Activated CD8-positive, alpha-beta memory T cell treated with anti-CD3 and anti-CD28 coated beads for 24 hours (primary cell): ENCODE data around the gene MRPL48.
"Not testable (repeated sequence)": the region's sequence is repeated elsewhere in the genome, so short reads cannot be mapped to it uniquely, and the experiment has no call there.

Source experiments
- DNase-seq: peaks from one replicate; pipeline ENCODE4 v3.0.0-alpha.2; 2020

MRPL48 gene

DNA sequence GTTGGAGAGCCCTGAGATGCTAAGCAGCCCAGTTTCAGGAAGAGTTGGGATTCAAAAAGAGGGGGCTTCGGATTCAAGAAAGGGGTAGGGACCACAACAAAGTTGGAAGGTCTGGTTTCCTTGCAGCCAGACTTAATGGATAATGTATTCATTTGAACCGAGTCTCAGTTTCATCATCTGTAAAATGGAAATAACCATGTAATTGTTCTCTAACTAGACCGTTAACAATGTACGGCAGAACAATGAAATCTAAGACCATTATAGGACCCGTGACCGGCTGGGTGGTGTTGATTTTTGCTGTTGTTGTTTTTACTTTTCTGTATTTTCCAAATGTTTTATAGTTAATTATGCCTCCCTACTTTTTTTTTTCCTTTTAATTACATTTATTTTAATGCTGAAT lies 6.4 kb upstream of the MRPL48 start:
- DNase-seq, result no peak

- no peak for DNase-seq
Measured at GRCh38 chr11:73783483-73784020, 4.1 kb upstream of the MRPL48 start.

DNA sequence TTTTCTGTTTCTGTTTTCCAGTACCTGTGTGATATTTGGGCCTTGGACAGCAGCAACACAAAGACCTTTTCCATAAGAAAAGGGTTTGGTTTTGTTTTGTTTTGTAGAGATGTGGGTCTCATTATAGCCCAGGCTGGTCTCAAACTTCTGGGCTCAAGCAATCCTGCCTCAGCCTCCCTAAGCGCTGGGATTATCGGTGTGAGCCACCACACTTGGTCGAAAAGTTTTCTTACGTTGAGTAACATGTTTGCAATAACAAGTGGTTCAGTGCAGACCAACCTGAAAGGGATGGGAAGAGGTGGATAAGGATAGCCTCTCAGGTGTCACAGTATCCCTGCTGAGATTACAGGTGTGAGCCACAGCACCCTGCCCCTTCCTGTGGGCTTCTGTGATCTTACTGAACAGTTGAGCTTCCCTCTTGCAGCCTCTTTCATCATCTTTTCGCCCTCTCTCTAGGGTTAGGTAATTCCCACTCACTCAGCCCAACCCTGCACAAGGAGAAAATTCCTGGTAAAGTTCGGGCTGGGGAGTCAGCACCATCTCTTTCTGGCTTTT lies 3.5 kb upstream of the MRPL48 start:
- no peak for DNase-seq

DNA sequence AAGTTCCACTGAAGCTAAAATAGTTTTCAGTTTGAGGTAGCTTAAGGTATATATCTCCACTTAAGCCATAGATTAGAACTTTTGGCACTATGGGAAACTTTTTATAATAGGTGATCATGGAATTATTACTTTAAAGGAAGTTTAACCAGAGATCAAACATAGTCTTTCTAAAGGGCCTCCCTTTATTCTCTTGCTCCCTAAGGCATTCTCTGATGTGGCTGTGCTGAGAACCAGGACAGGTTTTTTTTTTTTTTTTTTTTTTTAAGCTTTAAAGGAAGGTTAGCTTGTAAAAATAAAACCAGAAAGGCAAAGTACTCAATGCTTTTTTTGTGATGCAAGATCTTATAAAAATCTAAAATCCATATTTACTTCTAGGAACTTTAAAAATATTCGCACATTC lies 2.9 kb upstream of the MRPL48 start:
- DNase-seq, result no peak

GRCh38 chr11:73785467-73785866 lies 2.2 kb upstream of the MRPL48 start:
- not testable (repeated sequence) for DNase-seq

DNA sequence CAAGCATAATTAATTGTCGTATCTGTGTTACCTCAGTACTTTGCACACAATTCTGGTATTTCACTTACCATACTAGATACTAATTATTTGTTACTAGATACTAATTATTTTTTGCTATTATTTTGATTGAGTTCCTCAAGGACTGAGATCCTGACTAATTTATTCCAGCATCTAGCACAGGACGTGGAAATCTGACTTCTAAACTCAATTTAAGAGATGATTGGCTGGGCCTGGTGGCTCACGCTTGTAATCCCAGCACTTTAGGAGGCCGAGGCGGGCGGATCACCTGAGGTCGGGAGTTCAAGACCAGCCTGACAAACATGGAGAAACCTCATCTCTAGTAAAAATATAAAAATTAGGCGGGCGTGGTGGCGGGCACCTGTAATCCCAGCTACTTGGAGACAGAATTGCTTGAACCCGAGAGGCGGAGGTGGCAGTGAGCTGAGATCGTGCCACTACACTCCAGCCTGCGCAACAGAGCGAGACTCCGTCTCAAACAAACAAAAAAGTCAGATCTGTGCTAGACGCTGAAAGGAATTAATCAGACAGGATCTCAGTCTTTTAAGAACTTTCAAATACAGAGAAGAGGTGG lies 527 bp upstream of the MRPL48 start:
- DNase-seq, result peak; percentile 64

DNA sequence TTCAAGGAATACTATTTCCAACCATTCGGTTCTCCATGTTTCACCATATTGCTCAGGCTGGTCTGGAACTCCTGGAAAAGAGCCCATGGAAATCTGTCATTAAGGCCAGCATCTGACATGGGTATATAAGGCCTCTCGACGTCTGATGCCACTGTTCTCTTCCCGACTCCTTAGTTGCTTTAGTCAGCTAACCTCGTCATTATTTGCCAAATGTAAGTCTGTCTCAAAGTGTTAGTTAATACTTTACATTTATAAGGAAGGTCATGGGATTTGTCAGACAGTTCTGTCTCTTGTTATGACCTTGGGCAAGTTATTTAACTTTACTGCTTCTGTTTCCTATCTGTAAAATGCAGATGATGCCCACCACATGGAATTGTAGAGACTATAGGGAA lies 1.6 kb downstream of the MRPL48 start:
- no peak for DNase-seq

DNA sequence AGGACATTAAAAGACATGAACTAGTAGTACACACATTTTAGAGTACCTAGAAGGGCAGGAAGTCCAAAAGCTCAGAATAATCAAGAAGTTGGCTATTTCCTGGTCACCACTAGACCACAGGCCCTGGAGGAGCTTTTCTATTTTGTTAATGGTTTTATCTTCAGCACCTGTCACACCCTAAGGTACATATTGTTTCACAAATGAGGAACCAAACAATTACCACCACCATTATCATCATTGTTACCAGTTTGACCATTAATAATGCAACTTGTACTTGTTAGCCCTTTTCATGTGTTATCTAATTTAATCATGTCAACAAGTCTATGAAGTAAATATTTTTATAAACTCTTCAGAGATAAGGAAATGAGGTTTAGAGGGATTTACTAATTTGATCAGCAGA lies 4.9 kb downstream of the MRPL48 start:
- DNase-seq, result no peak

DNA sequence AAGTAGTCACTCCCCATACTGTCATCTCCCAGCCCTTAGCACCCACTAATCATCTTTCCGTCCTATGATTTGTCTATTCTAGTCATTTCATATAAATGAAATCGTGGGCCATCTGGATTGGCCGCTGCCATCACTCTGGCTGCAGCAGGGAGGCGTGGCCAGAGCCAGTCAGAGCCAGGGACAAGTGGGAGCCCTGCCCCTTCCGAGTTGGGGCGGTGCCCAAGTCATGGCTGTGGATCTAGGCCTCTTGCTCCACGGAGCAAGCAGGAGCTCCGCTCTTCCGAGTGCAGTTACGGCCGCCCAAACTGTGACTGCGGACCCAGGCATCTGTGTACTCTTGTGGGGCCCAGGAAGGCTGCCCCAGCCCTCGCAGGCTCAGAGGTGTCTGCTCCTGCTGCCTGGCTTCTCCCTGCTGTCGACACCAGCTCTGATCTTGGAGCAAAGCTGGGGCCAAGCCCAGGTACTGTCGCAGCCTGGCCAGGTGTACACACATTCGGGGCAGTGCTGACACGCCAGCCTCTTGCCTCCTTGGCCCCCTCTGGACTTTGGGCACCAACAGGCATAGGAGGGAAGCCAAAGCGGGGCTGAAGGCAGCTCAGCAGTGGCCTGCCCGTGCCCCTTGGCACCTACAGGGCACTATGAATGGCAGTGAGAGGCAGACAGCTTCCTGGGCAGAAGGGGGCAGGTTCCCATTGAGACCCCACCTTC lies 8.4 kb downstream of the MRPL48 start:
- no peak for DNase-seq

DNA sequence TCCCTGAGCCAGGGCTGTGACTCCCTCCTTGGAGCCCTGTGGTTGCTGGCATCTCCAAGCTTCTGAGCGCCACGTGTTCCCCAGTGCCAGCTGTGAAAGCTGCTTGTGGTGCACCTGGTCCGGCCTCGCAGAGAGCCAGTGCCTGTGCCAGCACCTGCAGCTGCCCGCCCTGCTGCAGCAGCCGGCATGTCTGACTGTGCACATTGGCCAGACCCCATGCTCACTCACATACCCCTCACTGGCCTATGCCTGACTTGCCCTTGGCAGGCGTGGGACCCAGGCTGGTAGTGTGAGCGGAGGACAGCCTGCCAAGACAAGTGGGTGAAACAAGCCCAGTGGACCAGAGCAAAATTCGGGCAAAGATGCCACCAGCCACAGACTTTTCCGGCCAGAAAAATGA lies 9.8 kb downstream of the MRPL48 start:
- DNase-seq, result no peak

DNA sequence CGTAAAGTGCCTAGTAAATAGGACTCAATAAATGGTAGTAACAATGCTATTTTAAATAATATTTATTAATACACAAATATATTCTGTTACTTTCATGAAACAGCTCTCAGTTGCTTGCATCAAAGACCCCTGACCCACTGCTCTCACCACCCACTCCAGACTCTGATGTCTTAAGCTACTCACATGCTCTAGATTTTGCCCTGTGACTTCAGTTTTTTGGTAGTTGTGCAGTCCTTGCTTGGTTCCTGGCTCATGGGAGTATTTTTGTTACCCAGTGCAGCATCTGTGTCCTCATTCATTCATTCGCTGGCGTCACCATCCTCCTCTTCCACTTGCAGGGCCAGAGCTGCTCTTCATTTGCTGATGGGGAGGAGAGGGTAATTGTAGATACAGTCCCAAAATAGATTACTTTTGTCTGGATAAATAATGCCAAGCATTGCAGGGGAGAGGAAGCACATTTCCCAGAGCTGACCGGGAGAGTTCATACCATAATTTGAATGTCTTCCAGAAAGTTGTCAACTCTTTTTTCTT lies 12.7 kb downstream of the MRPL48 start:
- no peak for DNase-seq

- no peak for DNase-seq
Measured at GRCh38 chr11:73801136-73801535, 13.5 kb downstream of the MRPL48 start.

- DNase-seq, result no peak
Measured at GRCh38 chr11:73804712-73805111, 17.0 kb downstream of the MRPL48 start.

DNA sequence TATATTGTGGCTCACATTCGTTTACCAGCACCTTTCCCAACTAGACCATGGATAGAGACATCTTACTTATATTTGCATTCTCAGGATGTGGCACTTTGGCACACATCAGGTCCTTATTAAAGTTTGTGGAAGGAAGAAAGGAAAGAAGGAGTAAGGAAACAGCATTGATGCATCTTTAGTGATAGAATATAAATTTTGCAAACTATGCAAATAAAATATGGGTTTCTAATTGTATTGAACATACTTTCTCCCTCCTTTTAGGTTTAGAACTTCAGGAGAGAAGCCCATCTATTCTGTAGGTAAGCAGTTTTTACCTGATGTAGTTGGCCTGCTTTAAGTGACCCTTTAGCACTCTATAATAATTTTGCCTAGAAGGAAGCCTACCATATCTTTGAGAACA lies 20.4 kb downstream of the MRPL48 start:
- DNase-seq, result no peak

DNA sequence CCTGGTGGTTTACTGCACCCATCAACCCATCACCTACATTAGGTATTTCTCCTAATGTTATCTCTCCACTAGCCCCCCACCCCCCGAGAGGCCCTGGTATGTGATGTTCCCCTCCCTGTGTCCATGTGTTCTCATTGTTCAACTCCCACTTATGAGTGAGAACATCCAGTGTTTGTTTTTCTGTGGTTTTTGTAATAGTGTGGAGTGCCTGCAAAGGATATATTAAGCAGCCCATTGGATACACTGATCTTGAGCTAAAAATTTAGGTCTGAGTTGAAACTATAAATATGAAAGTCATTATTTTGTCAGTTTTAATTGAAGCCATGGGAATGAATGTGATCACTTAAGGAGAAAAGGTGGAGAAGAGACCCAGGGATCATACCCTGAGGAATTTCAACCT lies 23.0 kb downstream of the MRPL48 start:
- no peak for DNase-seq

- no peak for DNase-seq
Measured at GRCh38 chr11:73812234-73812633, 24.6 kb downstream of the MRPL48 start.

GRCh38 chr11:73814812-73815211 lies 27.1 kb downstream of the MRPL48 start:
- no peak for DNase-seq

DNA sequence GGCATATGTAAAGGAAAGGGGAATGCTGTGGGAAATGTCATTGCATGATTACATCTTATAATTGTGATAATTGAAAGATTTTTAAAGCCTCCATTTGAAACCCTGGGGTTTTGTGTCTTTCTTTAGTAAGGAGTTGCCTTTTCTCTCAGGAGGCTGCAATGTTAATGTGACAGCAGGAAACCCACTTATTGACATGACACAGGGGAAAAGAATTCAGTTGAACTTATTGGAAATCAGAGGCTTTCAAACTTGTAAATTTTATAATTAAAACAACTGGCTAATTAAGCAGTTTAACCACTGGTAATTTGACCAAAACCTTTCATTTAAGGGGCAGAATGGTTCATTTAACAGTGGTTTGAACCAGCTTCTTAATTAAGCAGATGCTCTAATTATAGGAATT lies 31.2 kb downstream of the MRPL48 start:
- DNase-seq, result no peak

DNA sequence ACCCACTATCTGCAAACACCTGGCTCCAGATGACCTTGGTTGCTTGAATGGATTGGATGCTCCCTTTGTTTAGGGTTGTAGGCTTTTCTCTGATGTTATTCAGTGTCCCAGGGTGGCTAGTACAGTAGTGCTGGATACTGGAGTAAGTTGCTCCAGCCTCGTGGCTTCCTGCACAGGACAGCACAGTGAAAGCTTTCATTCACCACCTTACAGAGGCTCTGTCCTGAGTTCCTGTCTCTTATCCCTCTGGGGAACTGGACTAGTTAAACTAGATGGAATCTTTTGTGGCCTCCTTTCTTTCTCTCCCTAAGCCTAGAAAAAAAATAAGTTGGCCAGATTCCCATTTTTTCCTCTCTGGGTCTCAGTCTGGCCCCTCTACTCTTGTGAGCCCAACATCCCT lies 42.6 kb downstream of the MRPL48 start:
- no peak for DNase-seq

DNA sequence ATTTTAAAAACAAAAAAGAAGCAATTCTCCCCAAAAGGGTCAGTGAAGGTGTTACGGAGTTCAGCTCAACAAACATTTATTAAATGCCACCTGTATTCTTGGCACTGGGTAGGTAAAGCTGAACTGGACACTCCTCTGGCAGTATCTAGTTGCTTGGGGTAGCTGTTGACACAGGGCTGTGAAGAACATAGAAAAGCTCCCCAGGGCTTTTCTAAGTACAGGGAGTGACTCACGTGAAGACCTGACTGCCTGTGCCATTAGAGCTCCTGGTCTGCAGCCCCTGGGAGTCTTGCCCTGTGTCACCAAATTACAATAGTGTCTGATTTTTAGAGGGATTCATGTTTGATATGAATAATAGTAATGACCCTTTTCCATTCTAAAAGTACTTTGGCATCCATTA lies 45.4 kb downstream of the MRPL48 start:
- DNase-seq, result no peak

DNA sequence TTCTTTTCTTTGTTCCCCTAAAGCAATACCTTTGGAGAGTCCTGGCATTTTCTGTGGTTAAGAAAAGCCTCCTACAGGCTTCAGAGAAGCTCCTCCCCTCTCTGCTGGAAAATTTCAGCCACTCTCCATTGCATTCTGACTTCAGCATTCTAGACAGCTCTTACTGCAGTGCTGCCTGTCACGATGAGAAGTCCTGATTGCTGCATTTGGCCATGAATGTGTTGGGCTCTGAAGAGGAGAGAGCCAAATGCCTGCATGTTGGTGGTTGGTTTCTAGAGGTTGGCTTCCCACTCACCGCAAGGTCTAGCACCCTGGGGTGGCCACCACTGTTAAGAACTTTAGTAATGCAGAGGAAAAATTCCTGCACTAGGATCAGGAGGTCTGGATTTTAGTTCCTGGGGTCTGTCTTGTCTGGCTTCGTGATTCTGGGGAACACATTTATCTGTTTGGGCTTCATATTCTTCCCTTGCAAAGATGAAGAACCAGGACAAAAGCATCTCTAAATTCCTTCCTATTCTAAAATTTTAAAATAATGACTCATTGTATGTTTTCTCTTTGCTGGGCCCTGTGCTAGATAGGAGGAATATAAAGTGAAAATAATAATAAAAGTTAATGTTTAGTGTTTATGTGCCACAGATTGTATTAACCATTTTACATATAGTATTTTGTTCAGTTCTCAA lies 50.9 kb downstream of the MRPL48 start:
- DNase-seq, result no peak

GRCh38 chr11:73839123-73839457 lies 51.4 kb downstream of the MRPL48 start:
- no peak for DNase-seq

GRCh38 chr11:73851046-73851764 lies 63.5 kb downstream of the MRPL48 start:
- no peak for DNase-seq
